ENCODE measurements around the gene HSFX3. TPM values are rescaled to one million over a fixed set of nuclear protein-coding genes. Genes with fewer than 3 reads are reported as not detected.
A peak's percentile ranks its signal among the peaks of the same experiment; 100 is the strongest.
"Not testable (repeated sequence)": the region's sequence is repeated elsewhere in the genome, so short reads cannot be mapped to it uniquely, and the experiment has no call there.

Gene HSFX3
- polyA plus RNA-seq, 3 donors: not detected

DNA sequence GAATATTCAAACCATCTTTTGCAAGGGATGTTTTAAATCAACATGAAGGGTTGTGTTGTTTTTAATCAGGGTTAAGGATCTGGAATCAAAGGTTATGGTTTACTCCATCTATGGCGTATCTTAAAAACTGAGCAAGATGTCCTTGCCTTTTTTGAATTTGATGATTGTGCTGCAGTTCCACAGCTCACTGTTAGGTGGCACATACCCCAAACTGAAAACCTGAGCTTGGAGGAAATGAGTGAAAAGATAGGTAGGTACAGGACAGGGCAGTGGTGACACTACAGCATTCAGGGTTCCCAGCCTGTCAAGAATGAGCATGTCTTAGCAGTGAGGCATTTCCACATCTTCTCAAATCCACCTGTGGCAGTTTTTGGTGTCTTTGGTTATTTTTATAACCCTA is 22.0 kb downstream of the HSFX3 start:
- H3K4me2 ChIP-seq (replicated peaks; ENCODE audit: extremely low read depth, low read length, poor library complexity, severe bottlenecking): no peak overlapping the region
- Mint-ChIP-seq H3K27ac (peak overlapping the region in 1 of 7 donors; percentile 37), H3K27me3 (ENCODE audit: low read depth in 3 of 3) (peaks cover 0 to 1% (median 0%) of the 10 kb centered on the region in 3 donors), H3K4me3 (no peak overlapping the region), H3K36me3 (peaks cover 5 to 8% of the 10 kb centered on the region in 2 donors), H3K9me3 (peaks cover 0 to 2% (median 0%) of the 10 kb centered on the region in 7 donors), H3K4me1 (peaks cover 17% of the 10 kb centered on the region)
- no peak overlapping the region for H3K27ac ChIP-seq (ENCODE audit: low read depth in 1 of 2, low read length in 2 of 2)
- no peak overlapping the region for H3K4me3 ChIP-seq (replicated peaks in 1 of 3; ENCODE audit: low read depth in 2 of 3, low read length in 3 of 3)
- no peak overlapping the region for H2AFZ ChIP-seq (ENCODE audit: insufficient read depth, low read depth, low read length, poor library complexity, severe bottlenecking)
- no peaks in the 10 kb centered on the region for H3K36me3 ChIP-seq (replicated peaks in 1 of 2; ENCODE audit: control insufficient read depth in 1 of 2, insufficient read depth in 2 of 2, low read length in 2 of 2)
- H3K27me3 ChIP-seq (ENCODE audit: control insufficient read depth in 2 of 2, insufficient read depth in 2 of 2, low read length in 2 of 2): no peaks in the 10 kb centered on the region
- no peaks in the 10 kb centered on the region for H3K79me2 ChIP-seq (ENCODE audit: insufficient read depth, low read length)
- no peaks in the 10 kb centered on the region for H3K9me3 ChIP-seq (replicated peaks in 1 of 2; ENCODE audit: control insufficient read depth in 1 of 2, insufficient read depth in 1 of 2, low read length in 2 of 2)
- no peak overlapping the region for H3K9ac ChIP-seq (ENCODE audit: insufficient read depth, low read length, poor library complexity, severe bottlenecking)
- TF ChIP-seq, protein P1, sequence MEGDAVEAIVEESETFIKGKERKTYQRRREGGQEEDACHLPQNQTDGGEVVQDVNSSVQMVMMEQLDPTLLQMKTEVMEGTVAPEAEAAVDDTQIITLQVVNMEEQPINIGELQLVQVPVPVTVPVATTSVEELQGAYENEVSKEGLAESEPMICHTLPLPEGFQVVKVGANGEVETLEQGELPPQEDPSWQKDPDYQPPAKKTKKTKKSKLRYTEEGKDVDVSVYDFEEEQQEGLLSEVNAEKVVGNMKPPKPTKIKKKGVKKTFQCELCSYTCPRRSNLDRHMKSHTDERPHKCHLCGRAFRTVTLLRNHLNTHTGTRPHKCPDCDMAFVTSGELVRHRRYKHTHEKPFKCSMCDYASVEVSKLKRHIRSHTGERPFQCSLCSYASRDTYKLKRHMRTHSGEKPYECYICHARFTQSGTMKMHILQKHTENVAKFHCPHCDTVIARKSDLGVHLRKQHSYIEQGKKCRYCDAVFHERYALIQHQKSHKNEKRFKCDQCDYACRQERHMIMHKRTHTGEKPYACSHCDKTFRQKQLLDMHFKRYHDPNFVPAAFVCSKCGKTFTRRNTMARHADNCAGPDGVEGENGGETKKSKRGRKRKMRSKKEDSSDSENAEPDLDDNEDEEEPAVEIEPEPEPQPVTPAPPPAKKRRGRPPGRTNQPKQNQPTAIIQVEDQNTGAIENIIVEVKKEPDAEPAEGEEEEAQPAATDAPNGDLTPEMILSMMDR (IDR thresholded peaks at IDR 0.05): peak; percentile 34
- H4K20me1 ChIP-seq (ENCODE audit: insufficient read depth, low read length): no peaks in the 10 kb centered on the region
- peak in 2 of 3 donors; percentile 26 to 33 for DNase-seq
- WGBS (ENCODE audit: insufficient coverage): 100% methylated on average over 1 of the region's 1 CpG
- intact Hi-C loops (cut with micrococcal nuclease): no loop called here
- peaks cover 23 to 25% of the 10 kb centered on the region in 2 donors for H3K4me1 ChIP-seq (ENCODE audit: control insufficient read depth in 1 of 2, insufficient read depth in 2 of 2, low read length in 2 of 2)

DNA sequence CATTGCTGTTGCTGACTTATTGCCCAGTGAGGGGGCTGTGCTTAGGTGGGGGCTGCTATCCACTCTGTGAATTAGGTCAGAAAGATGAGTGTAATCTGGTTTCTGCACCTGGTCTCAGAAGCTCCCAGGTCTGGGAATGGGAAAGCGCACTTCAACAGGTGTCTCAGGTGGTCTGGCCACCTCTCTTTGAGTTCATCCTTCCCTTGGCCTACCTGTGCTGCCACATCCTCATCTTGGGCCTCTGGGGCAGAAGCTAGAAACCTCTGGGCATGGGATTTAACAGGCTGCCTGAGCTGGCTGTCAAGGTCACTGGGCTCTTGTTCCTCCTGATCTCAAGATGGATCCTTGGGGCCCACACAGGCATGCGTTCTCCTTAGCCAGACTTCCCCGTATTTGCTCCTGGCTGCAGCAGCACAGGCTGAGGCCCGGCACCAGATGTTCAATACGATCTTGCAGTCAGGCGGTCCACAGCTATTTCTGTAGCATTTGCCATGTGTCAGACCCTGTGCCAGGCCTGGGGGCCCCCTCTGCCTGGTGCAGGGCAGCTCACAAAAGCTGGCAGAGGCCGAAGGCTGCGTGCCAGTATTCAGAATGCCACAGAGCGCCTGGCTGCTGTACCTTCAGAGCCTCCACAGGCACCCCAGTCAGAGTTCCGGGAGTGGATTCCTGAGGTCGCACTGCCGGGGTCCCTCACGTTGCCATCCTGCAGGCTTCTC is 23.2 kb downstream of the HSFX3 start:
- H3K36me3 Mint-ChIP-seq; H3K9ac ChIP-seq (ENCODE audit: insufficient read depth, low read length, poor library complexity, severe bottlenecking); H4K20me1 ChIP-seq (ENCODE audit: insufficient read depth, low read length); DNase-seq; intact Hi-C loops (cut with micrococcal nuclease); H3K9me3 Mint-ChIP-seq; H2AFZ ChIP-seq (ENCODE audit: insufficient read depth, low read depth, low read length, poor library complexity, severe bottlenecking); H3K4me3 ChIP-seq (replicated peaks in 1 of 3; ENCODE audit: low read depth in 2 of 3, low read length in 3 of 3); H3K36me3 ChIP-seq (replicated peaks in 1 of 2; ENCODE audit: control insufficient read depth in 1 of 2, insufficient read depth in 2 of 2, low read length in 2 of 2); H3K4me2 ChIP-seq (replicated peaks; ENCODE audit: extremely low read depth, low read length, poor library complexity, severe bottlenecking); H3K9me3 ChIP-seq (replicated peaks in 1 of 2; ENCODE audit: control insufficient read depth in 1 of 2, insufficient read depth in 1 of 2, low read length in 2 of 2); H3K79me2 ChIP-seq (ENCODE audit: insufficient read depth, low read length); H3K27me3 ChIP-seq (ENCODE audit: control insufficient read depth in 2 of 2, insufficient read depth in 2 of 2, low read length in 2 of 2); H3K4me3 Mint-ChIP-seq; H3K27me3 Mint-ChIP-seq (ENCODE audit: low read depth in 3 of 3): not testable (repeated sequence)
- H3K4me1 Mint-ChIP-seq: peaks cover 14% of the 10 kb centered on the region
- peak overlapping the region; percentile 33 to 79 for H3K27ac ChIP-seq (ENCODE audit: low read depth in 1 of 2, low read length in 2 of 2)
- 83% methylated on average over 1 of the region's 13 CpGs for WGBS (ENCODE audit: insufficient coverage)
- peak overlapping the region; percentile 6 to 92 (median 89) for H3K27ac Mint-ChIP-seq
- H3K4me1 ChIP-seq (ENCODE audit: control insufficient read depth in 1 of 2, insufficient read depth in 2 of 2, low read length in 2 of 2): peaks cover 16 to 18% of the 10 kb centered on the region in 2 donors

GRCh38 chrX:149525903-149526302 is 23.8 kb downstream of the HSFX3 start:
- H3K27me3 Mint-ChIP-seq (ENCODE audit: low read depth in 3 of 3); H3K79me2 ChIP-seq (ENCODE audit: insufficient read depth, low read length); H3K9ac ChIP-seq (ENCODE audit: insufficient read depth, low read length, poor library complexity, severe bottlenecking); H4K20me1 ChIP-seq (ENCODE audit: insufficient read depth, low read length); intact Hi-C loops (cut with micrococcal nuclease); H3K9me3 ChIP-seq (replicated peaks in 1 of 2; ENCODE audit: control insufficient read depth in 1 of 2, insufficient read depth in 1 of 2, low read length in 2 of 2); H3K36me3 Mint-ChIP-seq; H3K36me3 ChIP-seq (replicated peaks in 1 of 2; ENCODE audit: control insufficient read depth in 1 of 2, insufficient read depth in 2 of 2, low read length in 2 of 2); H2AFZ ChIP-seq (ENCODE audit: insufficient read depth, low read depth, low read length, poor library complexity, severe bottlenecking); H3K9me3 Mint-ChIP-seq; H3K27me3 ChIP-seq (ENCODE audit: control insufficient read depth in 2 of 2, insufficient read depth in 2 of 2, low read length in 2 of 2); H3K4me2 ChIP-seq (replicated peaks; ENCODE audit: extremely low read depth, low read length, poor library complexity, severe bottlenecking): not testable (repeated sequence)
- peak overlapping the region in 1 of 2 donors; percentile 21 for H3K4me3 Mint-ChIP-seq
- Histone ChIP-seq H3K4me3 (replicated peaks in 1 of 3; ENCODE audit: low read depth in 2 of 3, low read length in 3 of 3) (peak overlapping the region in 1 of 3 experiments; percentile 14), H3K27ac (ENCODE audit: low read depth in 1 of 2, low read length in 2 of 2) (peak overlapping the region; percentile 33 to 79), H3K4me1 (ENCODE audit: control insufficient read depth in 1 of 2, insufficient read depth in 2 of 2, low read length in 2 of 2) (peaks cover 12 to 14% of the 10 kb centered on the region in 2 donors)
- H3K27ac Mint-ChIP-seq: peak overlapping the region; percentile 81 to 92 (median 89)
- peaks cover 11% of the 10 kb centered on the region for H3K4me1 Mint-ChIP-seq
- no CpG with 5 or more reads among the region's 5 CpGs for WGBS (ENCODE audit: insufficient coverage)
- DNase-seq: peak in 1 of 3 donors; percentile 17

DNA sequence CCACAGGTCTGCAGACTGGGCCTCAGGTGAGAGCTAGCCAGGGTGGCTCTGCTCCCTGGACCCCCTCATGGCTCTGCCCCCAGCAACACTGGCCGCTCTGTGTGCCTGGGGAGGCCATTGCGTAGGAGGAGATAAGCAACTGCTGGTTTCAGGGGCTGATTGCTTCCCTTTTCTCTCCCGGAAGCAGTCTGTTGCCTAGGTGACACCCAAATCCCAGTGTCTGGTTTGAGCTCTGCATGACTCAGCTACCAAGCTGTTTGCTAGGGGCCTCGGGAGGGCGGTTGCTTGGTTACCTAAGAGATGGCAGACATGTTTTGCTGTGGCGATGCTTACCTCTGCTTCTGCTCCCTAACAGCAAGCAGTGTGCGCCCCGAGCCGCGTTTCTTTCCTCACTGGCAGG is 24.3 kb downstream of the HSFX3 start:
- not testable (repeated sequence) for H3K4me3 ChIP-seq (replicated peaks in 1 of 3; ENCODE audit: low read depth in 2 of 3, low read length in 3 of 3)

More for the DNA sequence above, 24.3 kb downstream of the HSFX3 start:
- H3K27me3 Mint-ChIP-seq (ENCODE audit: low read depth in 3 of 3); H3K9me3 ChIP-seq (replicated peaks in 1 of 2; ENCODE audit: control insufficient read depth in 1 of 2, insufficient read depth in 1 of 2, low read length in 2 of 2); H3K9me3 Mint-ChIP-seq; H3K4me3 Mint-ChIP-seq; H3K36me3 Mint-ChIP-seq; H3K27me3 ChIP-seq (ENCODE audit: control insufficient read depth in 2 of 2, insufficient read depth in 2 of 2, low read length in 2 of 2); H4K20me1 ChIP-seq (ENCODE audit: insufficient read depth, low read length); H2AFZ ChIP-seq (ENCODE audit: insufficient read depth, low read depth, low read length, poor library complexity, severe bottlenecking); H3K36me3 ChIP-seq (replicated peaks in 1 of 2; ENCODE audit: control insufficient read depth in 1 of 2, insufficient read depth in 2 of 2, low read length in 2 of 2); H3K4me2 ChIP-seq (replicated peaks; ENCODE audit: extremely low read depth, low read length, poor library complexity, severe bottlenecking); H3K79me2 ChIP-seq (ENCODE audit: insufficient read depth, low read length); intact Hi-C loops (cut with micrococcal nuclease): not testable (repeated sequence)
- WGBS (ENCODE audit: insufficient coverage): no CpG with 5 or more reads among the region's 10 CpGs
- peak overlapping the region; percentile 81 to 92 (median 88) for H3K27ac Mint-ChIP-seq
- Histone ChIP-seq H3K4me1 (ENCODE audit: control insufficient read depth in 1 of 2, insufficient read depth in 2 of 2, low read length in 2 of 2) (peaks cover 12 to 14% of the 10 kb centered on the region in 2 donors), H3K27ac (ENCODE audit: low read depth in 1 of 2, low read length in 2 of 2) (peak overlapping the region; percentile 54 to 79), H3K9ac (ENCODE audit: insufficient read depth, low read length, poor library complexity, severe bottlenecking) (peak overlapping the region; percentile 32)
- H3K4me1 Mint-ChIP-seq: peaks cover 12% of the 10 kb centered on the region
- DNase-seq: peak; percentile 62 to 72 (median 68)

Data from CD14-positive monocyte (primary cell).